Testis (tissue), 3 donors: Measurements from ENCODE around the gene C4BPA. TPM values are rescaled to one million over a fixed set of nuclear protein-coding genes. Genes with fewer than 3 reads are reported as not detected.

ENCODE experiments used
- DNase-seq: peaks from one replicate; pipeline ENCODE4 v3.0.0-alpha.2; 2019
- H3K27ac ChIP-seq, 2 donors: fragments of 200-600 bp; sonication (generic); one replicate each; pipeline ENCODE4 v1.5.1; 2019
- H3K27me3 ChIP-seq: fragments of 200-600 bp; sonication (generic); one replicate; pipeline ENCODE4 v1.5.1; 2019
- H3K36me3 ChIP-seq: fragments of 200-600 bp; sonication (generic); one replicate; pipeline ENCODE4 v1.5.1; 2017; ENCODE audit warnings: low read depth; ENCODE audit errors: missing control alignments
- H3K4me1 ChIP-seq: fragments of 200-600 bp; sonication (generic); one replicate; pipeline ENCODE4 v1.5.1; 2019
- H3K4me3 ChIP-seq, 2 donors: fragments of 200-600 bp; sonication (generic); one replicate each; pipeline ENCODE4 v1.5.1; 2017 to 2019
- H3K9me3 ChIP-seq: fragments of 200-600 bp; sonication (generic); one replicate; pipeline ENCODE4 v1.5.1; 2017
- CTCF ChIP-seq, 3 experiments: fragments of 450-650 bp in 2 of 3; fragments of 200-600 bp in 1 of 3; sonication (generic) in 1 of 3; IDR thresholded peaks; one replicate each; pipeline ENCODE4 v1.5.1; 2016 to 2019; ENCODE audit warnings: antibody characterized with exemption in 3 of 3, mild to moderate bottlenecking in 2 of 3, moderate library complexity in 1 of 3
- POLR2A ChIP-seq: fragments of 450-650 bp; IDR thresholded peaks from one replicate; pipeline ENCODE4 v1.6.1; 2017; ENCODE audit warnings: antibody characterized with exemption, mild to moderate bottlenecking, moderate library complexity
- WGBS, 2 donors: methylation state at CpG; one replicate each; pipeline ENCODE4 v1.1.5; 2018; 5-methylcytosine and 5-hydroxymethylcytosine counted together
- intact Hi-C: fragments of 100-400 bp; cut with DNase I; formaldehyde crosslinking; loops from one replicate; pipeline ENCODE4 v1.15.1; 2023; ENCODE audit warnings: low total_unique reads
- polyA plus RNA-seq: library from polyadenylated mRNA; stranded (reverse); fragments of 350-450 nt; fragmentation: Illumina TruSeq; extraction: RNeasy Lipid Tissue Mini Kit (QIAGEN cat#74804); gene quantifications from one replicate; pipeline ENCODE4 v1.2.3, GENCODE V29; 2014; ENCODE audit warnings: low read depth, low replicate concordance; ENCODE audit not compliant: insufficient read depth
- total RNA-seq, 2 donors: library from RNA; depleted of rRNA; stranded (reverse); fragments of >200 nt; gene quantifications; one replicate each; pipeline ENCODE4 v1.2.3, GENCODE V29; 2016

C4BPA gene
- total and polyA plus RNA-seq, 3 donors from 2014 or later = 0.24 to 1.0 (median 0.43) TPM

DNA sequence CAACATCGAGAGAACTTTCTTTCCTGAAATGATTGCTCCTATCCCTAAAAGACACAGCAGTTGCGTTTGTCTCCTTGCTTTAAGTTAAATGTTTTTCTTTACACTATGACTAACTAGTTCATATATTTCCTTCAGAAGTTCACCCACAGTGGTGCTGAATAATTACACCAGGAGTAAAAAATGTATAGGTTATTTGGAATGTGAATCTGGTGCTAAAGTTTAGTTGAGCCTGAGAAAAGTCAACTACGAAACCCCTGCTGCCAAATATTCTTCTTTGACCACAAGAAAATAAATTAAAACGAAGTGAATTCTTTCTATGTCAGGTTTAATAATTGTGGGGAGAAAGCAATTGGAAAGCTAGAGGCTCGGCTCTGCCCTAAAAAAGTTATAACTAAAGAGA lies 52.8 kb downstream of the C4BPA start:
- 84 to 95% methylated on average over 5 of the region's 5 CpGs for WGBS, 2 donors

GRCh38 chr1:207164086-207164485 lies 60.1 kb downstream of the C4BPA start:
- Histone ChIP-seq H3K9me3 (no peaks in the 10 kb centered on the region), H3K27ac (no peak overlapping the region), H3K4me3 (no peak overlapping the region), H3K36me3 (no peaks in the 10 kb centered on the region), H3K4me1 (no peaks in the 10 kb centered on the region), H3K27me3 (no peaks in the 10 kb centered on the region)
- intact Hi-C loops = no loop called here
- no peak for DNase-seq
- TF ChIP-seq POLR2A (no peak), CTCF (IDR thresholded peaks at IDR 0.05) (no peak)
- WGBS, 2 donors = 94 to 100% methylated on average over 1 of the region's 1 CpG

More for the DNA sequence above, 52.8 kb downstream of the C4BPA start:
- intact Hi-C loops = no loop called here
- no peaks in the 10 kb centered on the region for H3K27me3 ChIP-seq
- no peak for DNase-seq
- H3K36me3 ChIP-seq = no peaks in the 10 kb centered on the region
- no peak overlapping the region for H3K27ac ChIP-seq
- no peak overlapping the region for H3K4me3 ChIP-seq
- TF ChIP-seq CTCF (IDR thresholded peaks at IDR 0.05) = no peak
- TF ChIP-seq POLR2A = no peak
- no peaks in the 10 kb centered on the region for H3K9me3 ChIP-seq
- H3K4me1 ChIP-seq = no peaks in the 10 kb centered on the region

- Histone ChIP-seq H3K27ac (no peak overlapping the region), H3K27me3 (no peaks in the 10 kb centered on the region), H3K4me3 (no peak overlapping the region), H3K4me1 (no peaks in the 10 kb centered on the region), H3K9me3 (no peaks in the 10 kb centered on the region), H3K36me3 (no peaks in the 10 kb centered on the region)
- WGBS, 2 donors = 60 to 77% methylated on average over 2 of the region's 2 CpGs
- no peak for DNase-seq
- TF ChIP-seq POLR2A (no peak), CTCF (IDR thresholded peaks at IDR 0.05) (no peak)
- intact Hi-C loops = no loop called here
These were observed 68.3 kb downstream of the C4BPA start for GRCh38 chr1:207172321-207172720.

- TF ChIP-seq CTCF (IDR thresholded peaks at IDR 0.05) (no peak), POLR2A (no peak)
- intact Hi-C loops = no loop called here
- WGBS, 2 donors = 87 to 92% methylated on average over 4 of the region's 4 CpGs
- Histone ChIP-seq H3K4me3 (no peak overlapping the region), H3K27ac (no peak overlapping the region), H3K36me3 (no peaks in the 10 kb centered on the region), H3K9me3 (no peaks in the 10 kb centered on the region), H3K4me1 (no peaks in the 10 kb centered on the region), H3K27me3 (no peaks in the 10 kb centered on the region)
- DNase-seq = no peak
These were observed 68.9 kb downstream of the C4BPA start for GRCh38 chr1:207172885-207173284.

DNA sequence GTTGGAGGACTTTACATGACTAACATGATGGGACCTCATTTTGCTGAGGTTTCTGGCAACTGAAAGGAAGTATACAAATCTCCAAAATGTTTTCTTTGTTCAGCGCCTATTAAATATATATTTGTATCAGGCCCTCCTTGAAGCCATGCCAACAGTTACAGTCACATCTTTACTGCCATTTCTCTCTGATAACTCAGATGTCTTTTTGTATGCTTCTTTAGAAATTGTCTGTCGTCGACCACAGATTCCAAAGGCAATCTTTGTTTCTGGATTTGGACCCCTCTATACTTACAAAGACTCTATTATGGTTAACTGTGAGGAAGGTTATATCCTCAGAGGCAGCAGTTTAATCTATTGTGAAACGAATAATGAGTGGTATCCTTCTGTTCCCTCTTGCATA lies 69.4 kb downstream of the C4BPA start:
- TF ChIP-seq CTCF (IDR thresholded peaks at IDR 0.05) (no peak), POLR2A (no peak)
- no peak for DNase-seq
- H3K4me3 ChIP-seq = no peak overlapping the region
- no peaks in the 10 kb centered on the region for H3K9me3 ChIP-seq
- H3K27ac ChIP-seq = no peak overlapping the region
- intact Hi-C loops = no loop called here
- H3K27me3 ChIP-seq = no peaks in the 10 kb centered on the region
- no peaks in the 10 kb centered on the region for H3K36me3 ChIP-seq
- no peaks in the 10 kb centered on the region for H3K4me1 ChIP-seq
- WGBS, 2 donors = 85 to 90% methylated on average over 4 of the region's 4 CpGs
